ENCODE results near the gene MAST4.

Gene MAST4

DNA sequence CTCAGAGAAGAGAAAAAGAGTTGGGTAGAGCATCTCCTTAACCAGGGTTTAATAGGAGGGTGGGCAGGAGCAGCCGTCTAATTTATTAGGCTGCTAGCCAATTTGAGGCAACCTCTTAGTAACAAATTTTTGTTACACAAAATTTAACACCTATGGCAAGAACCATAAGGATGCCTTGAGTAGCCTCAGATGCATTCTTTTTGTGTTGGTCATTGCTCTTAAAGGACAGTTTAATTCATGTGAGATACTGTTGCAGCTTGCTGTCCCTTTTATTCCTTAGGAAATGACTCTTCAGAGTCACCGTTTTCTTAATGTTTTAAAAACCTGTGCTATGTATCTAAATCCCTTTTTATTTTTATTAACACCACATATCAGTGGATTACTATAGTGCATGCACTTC, 255.1 kb downstream of the MAST4 start:
- WGBS: 100% methylated on average over 1 of the region's 2 CpGs
- Histone ChIP-seq H3K14ac (ENCODE audit: low read length in 2 of 2) (no peak overlapping the region), H4K91ac (ENCODE audit: low read length) (no peak overlapping the region), H3K4me1 (ENCODE audit: control insufficient read depth, insufficient read depth, low read depth, low read length) (no peaks in the 10 kb centered on the region), H2AK5ac (ENCODE audit: low read length, severe bottlenecking) (no peak overlapping the region), H3K4ac (ENCODE audit: low read depth in 1 of 2, low read length in 2 of 2) (no peak overlapping the region), H3K9me3 (ENCODE audit: control insufficient read depth, low read length) (no peaks in the 10 kb centered on the region), H3K27ac (ENCODE audit: low read length, poor library complexity, severe bottlenecking) (no peak overlapping the region), H3K27me3 (ENCODE audit: control insufficient read depth in 1 of 2, insufficient read depth in 1 of 2, low read length in 2 of 2) (no peaks in the 10 kb centered on the region), H3K4me3 (ENCODE audit: insufficient read depth in 1 of 2, low read depth in 1 of 2, low read length in 2 of 2) (no peak overlapping the region), H3K4me2 (ENCODE audit: low read length, poor library complexity, severe bottlenecking) (no peak overlapping the region), H2BK120ac (ENCODE audit: low read depth, low read length) (no peak overlapping the region), H3K23ac (ENCODE audit: low read length in 2 of 2) (no peak overlapping the region), H2BK5ac (ENCODE audit: low read depth, low read length, poor library complexity, severe bottlenecking) (no peak overlapping the region), H3K9ac (ENCODE audit: low read length) (no peak overlapping the region), H3K18ac (ENCODE audit: low read depth in 1 of 2, low read length in 2 of 2) (no peak overlapping the region), H3K36me3 (ENCODE audit: control insufficient read depth in 1 of 2, insufficient read depth in 2 of 2, low read depth in 1 of 2, low read length in 2 of 2) (no peaks in the 10 kb centered on the region), H3K79me1 (replicated peaks; ENCODE audit: low read length, poor library complexity, severe bottlenecking) (peaks cover 2% of the 10 kb centered on the region), H4K8ac (ENCODE audit: low read length) (no peak overlapping the region), H2BK12ac (ENCODE audit: low read length in 2 of 2) (no peak overlapping the region), H2BK15ac (ENCODE audit: low read depth, poor library complexity, severe bottlenecking) (no peak overlapping the region), H2AFZ (ENCODE audit: low read depth, low read length) (no peak overlapping the region)
- no peak for DNase-seq

DNA sequence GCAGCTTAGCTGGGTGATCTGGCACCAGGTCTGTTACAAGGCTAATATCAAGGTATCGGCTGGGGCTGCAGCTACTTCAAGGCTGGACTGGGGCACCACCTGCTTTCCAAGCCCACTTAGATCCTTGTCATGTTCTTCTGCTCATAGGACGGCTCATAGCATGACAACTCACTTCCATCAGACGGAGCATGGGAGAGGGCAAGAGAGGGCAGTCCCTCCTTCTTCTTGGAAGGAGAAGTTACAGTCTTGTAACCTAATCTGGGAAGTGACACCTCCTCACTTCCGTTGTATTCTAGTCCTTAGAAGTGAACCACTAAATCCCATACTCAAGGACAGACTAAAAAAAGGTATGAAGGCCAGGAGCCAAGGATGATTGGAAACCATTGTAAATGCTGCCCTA, 258.2 kb downstream of the MAST4 start:
- Histone ChIP-seq H3K79me1 (replicated peaks; ENCODE audit: low read length, poor library complexity, severe bottlenecking) (peaks cover 2% of the 10 kb centered on the region), H3K18ac (ENCODE audit: low read depth in 1 of 2, low read length in 2 of 2) (no peak overlapping the region), H3K27me3 (ENCODE audit: control insufficient read depth in 1 of 2, insufficient read depth in 1 of 2, low read length in 2 of 2) (no peaks in the 10 kb centered on the region), H3K27ac (ENCODE audit: low read length, poor library complexity, severe bottlenecking) (no peak overlapping the region), H3K14ac (ENCODE audit: low read length in 2 of 2) (no peak overlapping the region), H3K4ac (ENCODE audit: low read depth in 1 of 2, low read length in 2 of 2) (no peak overlapping the region), H2BK12ac (ENCODE audit: low read length in 2 of 2) (no peak overlapping the region), H3K9ac (ENCODE audit: low read length) (no peak overlapping the region), H3K36me3 (ENCODE audit: control insufficient read depth in 1 of 2, insufficient read depth in 2 of 2, low read depth in 1 of 2, low read length in 2 of 2) (no peaks in the 10 kb centered on the region), H3K9me3 (ENCODE audit: control insufficient read depth, low read length) (no peaks in the 10 kb centered on the region), H2AK5ac (ENCODE audit: low read length, severe bottlenecking) (no peak overlapping the region), H3K4me1 (ENCODE audit: control insufficient read depth, insufficient read depth, low read depth, low read length) (no peaks in the 10 kb centered on the region), H3K4me2 (ENCODE audit: low read length, poor library complexity, severe bottlenecking) (no peak overlapping the region), H2BK120ac (ENCODE audit: low read depth, low read length) (no peak overlapping the region), H2BK5ac (ENCODE audit: low read depth, low read length, poor library complexity, severe bottlenecking) (no peak overlapping the region), H2AFZ (ENCODE audit: low read depth, low read length) (no peak overlapping the region), H4K8ac (ENCODE audit: low read length) (no peak overlapping the region), H2BK15ac (ENCODE audit: low read depth, poor library complexity, severe bottlenecking) (no peak overlapping the region), H4K91ac (ENCODE audit: low read length) (no peak overlapping the region), H3K4me3 (ENCODE audit: insufficient read depth in 1 of 2, low read depth in 1 of 2, low read length in 2 of 2) (no peak overlapping the region), H3K23ac (ENCODE audit: low read length in 2 of 2) (no peak overlapping the region)
- DNase-seq: no peak
- WGBS: 100% methylated on average over 3 of the region's 4 CpGs

DNA sequence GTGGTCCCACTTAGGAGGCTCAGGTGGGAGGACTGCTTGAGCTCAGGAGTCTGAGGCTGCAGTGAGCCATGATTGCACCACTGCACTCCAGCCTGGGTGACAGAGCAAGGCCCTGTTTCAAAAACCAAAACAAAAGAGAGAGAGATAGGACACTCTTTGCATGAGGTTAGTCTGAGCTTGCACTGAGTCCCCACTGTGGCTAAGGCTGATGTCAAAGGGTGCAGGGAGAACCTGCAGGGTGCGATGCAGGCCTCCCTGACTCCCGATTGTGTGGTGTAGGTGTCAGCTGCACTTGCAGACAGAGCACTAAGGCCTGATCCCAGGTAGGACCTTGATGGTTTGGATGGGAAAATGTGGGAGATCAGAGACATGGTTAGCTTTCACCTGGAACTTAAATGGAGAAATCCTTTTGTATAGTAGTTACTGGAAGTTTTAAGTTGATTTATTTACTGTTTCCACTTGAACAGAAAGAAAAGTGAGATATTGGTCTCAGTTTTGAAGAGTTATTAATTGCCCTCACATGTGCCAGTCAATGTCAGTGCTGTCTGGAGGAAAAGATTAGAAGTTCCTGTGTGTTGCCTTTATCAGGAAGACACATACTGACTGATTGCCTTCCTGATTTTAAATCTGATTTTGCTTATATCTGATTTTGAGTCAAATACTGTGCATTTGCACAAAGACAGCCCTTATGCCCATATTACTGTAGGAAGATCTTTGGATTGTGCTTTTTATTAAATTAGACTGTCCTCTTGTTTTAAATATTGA, 260.0 kb downstream of the MAST4 start:
- DNase-seq: no peak
- 69% methylated on average over 2 of the region's 2 CpGs for WGBS
- Histone ChIP-seq H3K18ac (ENCODE audit: low read depth in 1 of 2, low read length in 2 of 2) (no peak overlapping the region), H3K4me3 (ENCODE audit: insufficient read depth in 1 of 2, low read depth in 1 of 2, low read length in 2 of 2) (no peak overlapping the region), H3K4ac (ENCODE audit: low read depth in 1 of 2, low read length in 2 of 2) (no peak overlapping the region), H3K27me3 (ENCODE audit: control insufficient read depth in 1 of 2, insufficient read depth in 1 of 2, low read length in 2 of 2) (no peaks in the 10 kb centered on the region), H2BK12ac (ENCODE audit: low read length in 2 of 2) (no peak overlapping the region), H3K4me2 (ENCODE audit: low read length, poor library complexity, severe bottlenecking) (no peak overlapping the region), H3K9ac (ENCODE audit: low read length) (no peak overlapping the region), H3K4me1 (ENCODE audit: control insufficient read depth, insufficient read depth, low read depth, low read length) (peaks cover 2% of the 10 kb centered on the region), H3K23ac (ENCODE audit: low read length in 2 of 2) (no peak overlapping the region), H3K27ac (ENCODE audit: low read length, poor library complexity, severe bottlenecking) (no peak overlapping the region), H2BK15ac (ENCODE audit: low read depth, poor library complexity, severe bottlenecking) (no peak overlapping the region), H3K79me1 (replicated peaks; ENCODE audit: low read length, poor library complexity, severe bottlenecking) (peaks cover 2% of the 10 kb centered on the region), H2AK5ac (ENCODE audit: low read length, severe bottlenecking) (no peak overlapping the region), H4K8ac (ENCODE audit: low read length) (no peak overlapping the region), H2BK120ac (ENCODE audit: low read depth, low read length) (no peak overlapping the region), H2AFZ (ENCODE audit: low read depth, low read length) (no peak overlapping the region), H3K14ac (ENCODE audit: low read length in 2 of 2) (peak overlapping the region in 1 of 2 experiments; percentile 44), H3K36me3 (ENCODE audit: control insufficient read depth in 1 of 2, insufficient read depth in 2 of 2, low read depth in 1 of 2, low read length in 2 of 2) (no peaks in the 10 kb centered on the region), H3K9me3 (ENCODE audit: control insufficient read depth, low read length) (no peaks in the 10 kb centered on the region), H4K91ac (ENCODE audit: low read length) (no peak overlapping the region), H2BK5ac (ENCODE audit: low read depth, low read length, poor library complexity, severe bottlenecking) (no peak overlapping the region)

- Histone ChIP-seq H3K4ac (ENCODE audit: low read depth in 1 of 2, low read length in 2 of 2) (no peak overlapping the region), H3K4me3 (ENCODE audit: insufficient read depth in 1 of 2, low read depth in 1 of 2, low read length in 2 of 2) (no peak overlapping the region), H3K18ac (ENCODE audit: low read depth in 1 of 2, low read length in 2 of 2) (no peak overlapping the region), H3K14ac (ENCODE audit: low read length in 2 of 2) (no peak overlapping the region), H3K36me3 (ENCODE audit: control insufficient read depth in 1 of 2, insufficient read depth in 2 of 2, low read depth in 1 of 2, low read length in 2 of 2) (no peaks in the 10 kb centered on the region), H2AFZ (ENCODE audit: low read depth, low read length) (no peak overlapping the region), H3K4me1 (ENCODE audit: control insufficient read depth, insufficient read depth, low read depth, low read length) (peaks cover 6% of the 10 kb centered on the region), H3K27me3 (ENCODE audit: control insufficient read depth in 1 of 2, insufficient read depth in 1 of 2, low read length in 2 of 2) (peaks cover 0 to 5% of the 10 kb centered on the region in 2 experiments), H2BK12ac (ENCODE audit: low read length in 2 of 2) (no peak overlapping the region), H3K27ac (ENCODE audit: low read length, poor library complexity, severe bottlenecking) (no peak overlapping the region), H3K79me1 (replicated peaks; ENCODE audit: low read length, poor library complexity, severe bottlenecking) (no peaks in the 10 kb centered on the region), H2BK15ac (ENCODE audit: low read depth, poor library complexity, severe bottlenecking) (no peak overlapping the region), H3K9me3 (ENCODE audit: control insufficient read depth, low read length) (no peaks in the 10 kb centered on the region), H4K8ac (ENCODE audit: low read length) (no peak overlapping the region), H3K4me2 (ENCODE audit: low read length, poor library complexity, severe bottlenecking) (no peak overlapping the region), H4K91ac (ENCODE audit: low read length) (no peak overlapping the region), H2BK120ac (ENCODE audit: low read depth, low read length) (no peak overlapping the region), H2AK5ac (ENCODE audit: low read length, severe bottlenecking) (no peak overlapping the region), H3K9ac (ENCODE audit: low read length) (no peak overlapping the region), H3K23ac (ENCODE audit: low read length in 2 of 2) (no peak overlapping the region), H2BK5ac (ENCODE audit: low read depth, low read length, poor library complexity, severe bottlenecking) (no peak overlapping the region)
- WGBS: 97% methylated on average over 2 of the region's 2 CpGs
- DNase-seq: no peak
Measured at GRCh38 chr5:66859526-66859925, 263.3 kb downstream of the MAST4 start.
